ENCODE data around the gene HTT-AS.

GRCh38 chr4:3042226-3042625 lies 32.1 kb downstream of the HTT-AS start:
- TF ChIP-seq CTCF (conservative IDR thresholded peaks at IDR 0.05; ENCODE audit: low read depth, low read length) (no peak), EZH2 (IDR thresholded peaks at IDR 0.05; ENCODE audit: borderline replicate concordance, low read depth, low read length, poor library complexity, severe bottlenecking) (no peak)
